NCI-H187 (cell line): Measurements from ENCODE around the gene CAMK1D.
"Not testable (repeated sequence)": the region's sequence is repeated elsewhere in the genome, so short reads cannot be mapped to it uniquely, and the experiment has no call there.

Experiments
- DNase-seq, 2 experiments: peaks; one replicate each; lab custom pipeline; 2025; lab: John Stamatoyannopoulos, UW

CAMK1D gene

DNA sequence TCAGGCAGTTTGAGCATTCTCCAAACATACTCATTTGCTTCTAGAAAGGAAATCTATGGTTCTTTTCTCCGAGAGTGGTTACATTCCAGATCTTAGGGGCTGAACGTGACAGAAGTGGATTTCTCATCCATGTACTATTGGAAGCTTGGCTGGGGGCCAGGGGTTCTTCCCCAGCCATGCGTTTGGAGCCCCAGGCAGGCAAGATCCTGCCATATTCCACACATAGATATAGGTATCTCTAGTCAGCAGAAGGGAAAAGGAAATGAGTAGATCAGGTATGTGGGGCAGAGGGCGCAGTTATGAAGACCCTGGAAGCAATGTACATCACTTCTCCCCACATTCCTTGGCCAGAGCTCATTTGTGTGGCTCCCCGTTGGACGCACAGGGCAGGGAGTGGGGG is 352.3 kb downstream of the CAMK1D start:
- DNase-seq: no peak

DNA sequence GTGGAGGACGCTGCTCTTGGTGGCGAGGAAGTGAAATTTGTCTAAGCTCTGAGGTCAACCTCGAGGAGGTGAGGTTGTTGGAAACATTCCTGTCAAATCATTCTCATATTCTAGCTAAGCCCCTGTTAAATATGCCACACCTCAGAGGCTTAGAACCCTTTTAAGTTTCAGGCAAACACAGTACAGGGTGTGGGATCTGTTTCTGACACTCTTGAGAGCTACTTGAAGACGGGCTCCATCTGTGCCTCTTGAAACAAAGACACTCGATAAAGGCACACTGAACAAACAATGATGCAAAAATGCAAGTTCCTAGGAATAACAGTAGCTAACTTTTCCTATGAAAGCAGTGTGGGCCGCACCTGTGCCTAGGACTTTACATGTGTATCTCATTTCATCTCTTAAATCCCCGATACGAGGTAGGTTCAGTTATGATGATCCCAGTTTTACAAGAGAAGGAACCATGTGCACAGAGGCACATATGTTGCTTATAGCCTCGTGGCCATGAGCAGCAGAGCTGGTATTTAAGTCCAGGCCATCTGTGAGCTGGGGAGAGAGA is 352.9 kb downstream of the CAMK1D start:
- DNase-seq: no peak

DNA sequence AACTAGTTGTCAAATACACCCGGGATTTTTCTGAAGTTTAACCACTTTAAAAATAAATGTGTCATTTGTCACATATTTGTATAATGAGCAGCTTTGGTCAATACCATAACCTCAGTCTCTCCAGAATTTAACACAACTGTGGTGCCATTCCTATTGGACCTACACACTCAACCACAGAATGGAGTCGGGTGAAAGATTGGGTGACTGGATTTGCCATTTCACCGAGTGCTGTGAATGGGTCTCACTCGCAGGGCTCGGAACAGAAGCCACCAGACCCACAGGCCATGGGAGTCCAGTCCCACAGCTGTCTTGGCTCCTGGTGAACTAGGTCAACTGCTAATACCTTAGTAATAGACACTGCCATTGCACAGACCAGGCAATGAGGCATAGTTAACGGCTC is 353.8 kb downstream of the CAMK1D start:
- no peak for DNase-seq

DNA sequence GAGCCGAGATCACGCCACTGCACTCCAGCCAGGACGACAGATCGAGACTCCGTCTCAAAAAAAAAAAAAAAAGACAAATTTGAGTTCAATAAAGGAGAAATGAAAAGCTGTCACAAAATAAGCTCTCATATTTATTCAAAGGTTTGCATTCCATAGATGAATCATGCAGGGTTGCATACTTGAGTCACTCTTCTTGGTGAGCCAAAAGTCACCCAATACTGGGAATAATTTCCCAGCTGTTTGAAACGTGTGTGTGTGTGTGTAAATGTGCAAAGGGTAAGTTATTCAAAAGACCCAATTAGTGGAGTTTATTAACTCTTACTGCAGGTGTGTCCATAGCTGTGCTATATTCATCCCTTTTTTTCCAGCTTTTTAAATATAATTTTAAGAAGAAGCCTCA is 354.5 kb downstream of the CAMK1D start:
- DNase-seq: no peak

DNA sequence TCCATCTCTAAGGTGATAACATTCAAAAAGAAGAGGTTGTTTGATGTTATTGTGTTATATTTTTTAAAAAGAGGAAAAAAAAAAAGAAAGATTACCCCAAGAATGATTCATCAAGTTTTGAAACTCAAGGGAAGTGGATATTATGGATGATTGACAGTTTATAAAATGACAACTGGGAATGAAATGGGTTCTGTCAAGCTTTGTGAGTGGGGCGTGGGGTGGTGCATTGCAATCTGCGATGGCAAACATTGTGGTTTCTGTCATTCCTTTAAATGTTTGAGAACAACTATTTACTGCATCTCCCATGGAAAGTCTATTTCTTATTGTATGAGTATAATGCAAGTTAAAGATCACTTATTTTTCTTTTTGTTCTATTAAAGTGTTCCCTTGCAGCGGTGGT is 355.1 kb downstream of the CAMK1D start:
- no peak for DNase-seq

DNA sequence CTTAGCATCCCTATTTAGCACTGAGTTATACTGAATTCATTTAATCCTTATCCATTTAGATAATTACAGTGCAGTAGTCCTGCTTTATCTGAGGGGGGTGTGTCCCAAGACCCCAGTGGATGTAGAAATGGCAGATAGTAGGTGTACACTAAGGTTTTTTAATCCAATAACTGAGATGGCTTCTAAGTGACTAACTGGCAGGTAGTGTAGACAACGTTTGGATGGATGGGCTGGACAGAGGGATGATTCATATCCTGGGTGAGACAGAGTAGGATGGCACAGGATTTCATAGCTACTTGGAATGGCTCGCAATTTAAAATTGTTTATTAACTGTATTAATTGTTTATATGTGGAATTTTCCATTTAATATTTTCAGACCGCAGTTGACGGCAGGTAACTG is 356.6 kb downstream of the CAMK1D start:
- no peak for DNase-seq

DNA sequence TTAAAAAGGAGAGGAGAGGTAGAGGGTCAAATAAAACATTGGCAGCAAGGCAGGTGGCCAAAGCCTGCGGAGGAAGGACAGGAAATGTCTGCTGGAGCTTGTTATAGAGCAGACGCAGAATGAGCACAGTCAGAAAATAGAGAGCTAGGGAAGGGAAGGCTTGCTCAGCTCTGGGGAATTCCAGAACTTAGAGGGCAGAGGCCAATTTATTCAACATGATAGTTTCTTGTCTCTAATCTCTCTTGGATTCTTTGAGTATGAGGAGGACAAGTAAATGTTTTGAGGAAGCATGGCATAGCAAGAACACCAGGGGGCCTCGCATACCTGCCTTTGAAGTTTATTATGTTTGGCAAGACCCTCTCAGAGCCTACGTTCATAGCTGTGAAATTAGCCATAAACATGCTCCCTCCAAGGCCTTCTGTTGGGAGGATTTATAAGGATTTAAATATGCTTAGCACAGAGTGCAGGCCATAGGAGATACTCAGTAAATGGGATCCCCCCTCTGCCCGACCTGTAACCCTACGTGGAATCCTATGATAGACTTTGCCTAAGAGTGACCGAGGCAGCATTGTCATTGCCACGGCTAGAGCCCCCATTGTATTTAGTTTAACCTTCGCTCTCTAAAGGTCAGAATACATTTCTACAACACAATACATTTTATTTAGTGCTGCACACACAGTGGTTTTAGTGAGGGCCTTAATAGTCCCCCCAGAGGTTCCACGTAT is 358.3 kb downstream of the CAMK1D start:
- DNase-seq: no peak

DNA sequence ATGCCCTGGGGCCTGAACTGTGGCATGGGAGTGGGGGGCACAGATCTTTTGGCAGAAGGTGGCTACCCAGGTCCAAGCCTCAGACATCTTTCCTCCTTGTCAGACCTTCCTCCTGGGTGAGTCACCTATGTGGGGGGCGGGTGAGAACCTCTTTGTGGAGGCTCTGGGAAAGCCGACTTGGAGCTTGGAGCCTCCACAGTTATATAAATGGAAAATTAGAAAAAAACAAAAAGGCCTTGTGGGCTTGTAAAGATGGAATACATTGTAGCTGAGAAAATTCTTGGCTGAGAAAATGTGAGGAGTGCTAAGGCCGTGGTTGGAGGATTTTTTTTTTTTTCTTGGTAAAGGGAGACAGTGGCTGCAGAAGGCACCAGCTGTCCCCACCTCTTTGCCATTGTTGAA is 359.7 kb downstream of the CAMK1D start:
- DNase-seq: no peak

DNA sequence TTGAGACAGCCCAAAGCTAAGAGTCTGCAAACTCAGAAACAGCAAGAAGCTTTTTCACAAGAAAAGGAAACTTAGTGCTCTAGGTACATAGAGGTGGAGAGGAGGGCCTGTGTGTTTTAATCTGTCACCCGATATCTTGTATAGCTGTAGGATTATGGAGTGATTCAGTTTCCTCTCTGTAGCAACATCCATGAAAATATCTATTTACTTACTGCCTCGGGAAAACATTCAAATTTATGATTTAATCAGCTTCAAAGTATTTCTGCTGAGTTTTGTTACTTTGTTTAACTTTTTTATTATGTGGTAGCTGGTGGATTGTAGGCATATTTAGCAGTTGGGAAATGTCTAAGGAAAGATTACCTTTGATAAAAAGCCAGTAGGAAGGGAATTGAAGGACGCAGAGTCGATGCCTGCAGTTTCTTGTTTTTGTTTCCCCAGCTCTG is 360.2 kb downstream of the CAMK1D start:
- no peak for DNase-seq

DNA sequence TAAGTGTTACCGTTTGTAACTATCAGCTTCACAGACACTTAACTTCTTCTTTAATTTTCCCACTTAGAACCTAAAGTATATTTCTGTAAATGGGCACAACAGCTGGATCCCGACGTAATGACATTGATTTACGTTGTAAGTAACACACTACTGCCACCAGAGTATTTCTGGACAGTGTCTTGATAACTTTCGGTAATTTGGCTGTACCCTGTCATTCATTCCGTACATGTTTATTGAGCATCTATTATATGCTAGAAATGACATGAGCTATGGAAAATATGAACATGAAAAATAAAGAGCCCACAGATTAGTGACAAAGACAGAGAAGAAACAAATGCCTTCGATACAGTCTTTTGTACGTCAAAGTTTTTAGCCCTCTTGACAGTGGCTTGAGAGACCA is 360.8 kb downstream of the CAMK1D start:
- DNase-seq: no peak

DNA sequence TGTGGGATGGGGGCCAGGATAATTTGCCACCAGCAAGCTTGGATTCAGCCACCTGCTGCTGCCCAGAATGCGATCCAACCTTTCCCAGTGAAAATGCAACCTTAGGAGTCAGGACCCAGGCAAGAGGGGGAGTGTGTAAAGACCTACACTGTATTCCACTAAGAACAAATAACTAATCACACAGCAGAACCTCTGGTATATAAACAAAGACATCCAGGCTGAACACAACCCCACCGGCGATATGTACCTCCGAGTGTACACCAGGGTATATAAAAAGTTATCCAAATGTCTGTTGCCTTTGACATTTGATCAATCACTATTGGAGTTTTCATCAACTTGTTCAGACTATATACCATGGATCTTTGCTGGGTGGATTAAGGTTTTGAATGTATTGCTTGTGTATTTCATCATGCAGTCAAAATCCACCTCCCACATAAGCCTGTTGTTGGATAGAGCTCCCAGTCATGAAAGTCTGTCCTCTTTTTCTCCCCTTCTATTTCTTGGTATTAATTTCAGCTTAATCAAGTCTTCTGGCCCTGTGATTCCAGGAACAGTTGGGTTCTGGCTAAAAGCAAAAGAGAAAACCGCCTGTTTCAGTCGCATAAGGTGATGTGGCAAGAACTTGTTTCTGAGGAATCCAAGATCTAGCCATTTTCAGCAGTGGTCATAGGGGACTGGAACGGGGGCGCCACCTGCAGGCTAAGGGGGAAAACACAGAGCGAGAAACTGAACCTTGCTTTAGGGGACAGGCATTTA is 361.4 kb downstream of the CAMK1D start:
- DNase-seq: peak; percentile 30 to 55

DNA sequence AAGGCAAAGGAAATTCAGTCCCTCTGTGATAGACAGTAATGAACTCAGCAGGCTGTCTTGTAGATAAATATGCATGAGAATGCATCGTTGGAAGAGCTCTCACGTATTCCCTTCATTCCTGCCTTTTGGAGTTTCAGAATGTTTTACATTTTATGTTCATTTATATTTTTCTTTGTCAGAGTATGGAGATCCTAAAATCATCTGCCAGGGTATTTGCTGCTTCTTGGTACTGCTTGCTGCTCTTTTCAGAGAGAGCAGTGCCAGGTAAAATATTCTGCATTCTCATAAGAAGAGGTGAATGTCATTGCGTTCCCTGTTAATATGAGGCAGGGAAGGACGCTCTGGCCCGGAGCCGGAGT is 362.0 kb downstream of the CAMK1D start:
- DNase-seq: no peak

DNA sequence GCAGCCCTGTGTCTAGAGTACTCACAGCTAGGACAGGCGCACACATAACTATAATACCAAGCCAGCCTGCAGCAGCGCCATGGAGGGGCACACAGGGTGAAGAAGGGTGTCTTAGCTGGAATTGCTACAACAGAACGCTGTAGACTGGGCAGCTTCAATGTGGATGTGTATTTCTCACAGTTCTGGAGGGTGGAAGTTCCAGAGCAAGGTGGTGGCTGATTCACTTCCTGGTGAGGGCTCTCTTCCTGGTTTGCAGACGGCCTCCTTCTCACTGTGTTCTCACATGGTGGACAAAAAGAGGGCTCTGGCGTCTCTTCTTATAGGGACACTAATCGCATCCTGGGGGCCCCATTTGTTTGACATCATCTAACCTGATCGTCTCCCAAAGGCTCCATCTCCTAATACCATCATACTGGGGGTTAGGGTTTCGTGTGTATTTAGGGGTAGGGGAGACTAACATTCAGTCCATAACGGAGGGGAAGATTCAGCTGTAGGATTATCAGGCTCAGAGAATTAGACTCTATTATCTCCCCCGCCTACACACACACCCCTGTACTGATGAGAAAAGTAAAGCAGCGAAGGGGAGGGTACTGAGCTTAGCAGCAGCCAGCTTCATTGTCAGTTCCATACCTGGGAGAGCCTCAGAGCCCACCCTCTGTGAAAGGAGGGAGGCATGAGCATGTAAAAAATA is 363.1 kb downstream of the CAMK1D start:
- DNase-seq: no peak

DNA sequence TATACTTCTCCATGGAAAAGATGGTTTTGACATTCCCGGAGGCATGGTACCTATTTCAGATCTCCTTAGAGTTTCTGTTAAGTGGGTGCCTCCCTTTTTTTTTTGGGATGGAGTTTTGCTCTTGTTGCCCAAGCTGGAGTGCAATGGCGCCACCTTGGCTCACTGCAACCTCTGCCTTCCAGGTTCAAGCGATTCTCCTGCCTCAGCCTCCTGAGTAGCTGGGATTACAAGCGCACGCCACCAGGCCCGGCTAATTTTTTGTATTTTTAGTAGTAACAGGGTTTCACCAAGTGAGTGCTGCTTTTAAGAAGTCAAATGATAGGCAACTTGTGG is 363.6 kb downstream of the CAMK1D start:
- not testable (repeated sequence) for DNase-seq

DNA sequence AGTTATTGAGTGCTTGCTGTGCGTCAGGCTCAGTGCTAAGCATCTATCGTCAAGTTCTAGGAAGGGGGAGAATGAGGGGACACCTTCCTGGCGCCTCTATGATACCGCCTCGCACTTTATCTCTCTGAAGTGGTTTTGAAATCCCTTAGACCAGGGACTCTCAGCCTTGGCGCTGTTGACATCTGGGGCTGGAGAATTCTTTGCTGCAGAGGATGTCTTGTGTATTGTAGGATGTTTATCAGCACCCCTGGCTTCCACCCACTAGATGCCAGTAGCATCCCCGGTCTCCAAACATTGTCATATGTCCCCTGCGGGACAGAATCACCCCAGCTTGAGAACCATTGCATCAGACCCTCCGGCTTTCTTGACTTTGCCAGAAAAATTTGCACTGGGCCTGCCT is 366.7 kb downstream of the CAMK1D start:
- no peak for DNase-seq

DNA sequence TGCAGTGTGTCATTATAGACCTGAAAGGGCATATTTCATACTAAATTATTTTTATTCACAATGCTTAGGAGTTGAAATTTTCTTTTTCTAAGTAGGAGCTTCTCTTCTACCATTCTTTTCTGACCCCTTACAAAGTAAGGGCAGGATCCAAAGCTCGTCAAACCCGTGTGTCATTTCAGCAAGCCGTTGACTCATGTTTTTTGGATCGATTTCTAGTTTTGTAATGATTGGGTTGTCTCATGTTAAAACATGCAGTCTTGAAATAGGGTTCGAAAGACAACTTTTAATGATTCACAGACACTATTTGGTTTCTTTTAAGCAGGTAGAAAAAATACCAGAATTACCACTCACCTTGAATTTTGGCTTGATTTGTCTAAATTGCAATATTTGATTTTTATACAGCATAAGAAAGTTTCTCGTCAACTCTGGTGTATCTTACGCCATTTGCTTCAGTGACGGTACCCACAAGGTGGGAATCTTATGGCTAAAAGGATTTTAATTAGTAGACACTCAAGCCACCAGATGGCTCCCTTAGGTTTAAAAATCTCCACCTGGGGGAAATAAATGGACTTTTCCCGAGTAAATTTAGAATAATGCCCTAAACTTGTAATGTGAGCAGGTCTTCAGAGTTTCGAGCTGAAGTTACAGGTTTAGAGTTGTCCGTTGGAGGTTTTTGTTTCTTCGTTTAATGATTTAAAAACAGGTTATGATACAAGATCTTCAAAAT is 368.8 kb downstream of the CAMK1D start:
- no peak for DNase-seq

DNA sequence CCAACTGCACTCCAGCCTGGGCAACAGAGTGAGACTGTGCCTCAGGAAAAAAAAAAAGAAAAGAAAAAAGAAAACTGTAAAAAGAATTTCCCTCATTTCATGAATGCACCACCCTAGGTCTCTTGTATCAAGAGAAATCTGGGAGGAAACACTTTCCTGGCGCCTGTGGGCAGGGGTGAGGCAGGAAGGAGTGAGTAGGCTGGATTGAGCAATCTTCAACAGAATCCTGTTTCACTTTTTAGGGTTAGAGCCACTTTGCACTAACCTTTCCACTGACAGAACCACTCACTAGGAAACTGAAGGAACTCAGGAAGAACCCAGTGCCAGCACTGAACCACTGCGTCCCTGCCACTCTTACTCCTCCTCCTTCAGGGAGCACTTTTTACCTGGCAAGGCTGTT is 370.0 kb downstream of the CAMK1D start:
- DNase-seq: no peak

DNA sequence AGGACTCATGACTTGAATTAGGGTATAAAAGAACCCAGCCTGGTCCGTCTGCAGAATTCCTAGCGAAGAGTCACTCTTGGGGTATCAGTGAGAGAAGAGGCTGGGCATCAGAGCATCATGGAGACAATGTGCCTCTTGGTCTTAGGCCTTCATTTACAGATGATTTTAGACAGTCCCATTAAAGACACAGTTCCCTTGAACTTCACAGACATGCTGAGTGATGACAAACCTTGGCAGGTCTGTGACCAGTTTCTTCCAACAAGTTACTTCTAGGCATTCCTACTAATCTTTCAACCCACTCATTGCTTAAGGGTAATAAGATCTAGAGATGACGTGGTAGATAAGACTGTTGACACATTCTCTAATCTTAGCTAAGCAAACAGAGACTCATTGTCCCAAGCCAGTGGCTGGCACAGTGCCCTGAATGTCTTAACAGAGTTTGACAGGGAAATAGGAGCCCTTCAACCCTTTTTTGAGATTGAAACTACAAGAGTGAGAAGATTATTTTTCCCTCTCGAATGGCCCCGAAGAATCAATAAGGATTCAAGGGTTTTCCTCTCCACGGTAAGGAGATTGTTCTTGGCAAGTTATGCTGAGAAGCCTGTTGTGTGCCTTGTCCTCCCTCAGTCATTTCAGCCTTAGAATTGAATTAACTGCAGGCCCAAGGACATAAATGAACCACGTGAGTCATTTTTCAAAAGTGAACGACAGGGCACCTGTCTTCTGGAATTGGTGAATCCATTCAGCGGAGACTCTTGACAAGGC is 371.1 kb downstream of the CAMK1D start:
- DNase-seq: peak in 1 of 2 experiments; percentile 29

DNA sequence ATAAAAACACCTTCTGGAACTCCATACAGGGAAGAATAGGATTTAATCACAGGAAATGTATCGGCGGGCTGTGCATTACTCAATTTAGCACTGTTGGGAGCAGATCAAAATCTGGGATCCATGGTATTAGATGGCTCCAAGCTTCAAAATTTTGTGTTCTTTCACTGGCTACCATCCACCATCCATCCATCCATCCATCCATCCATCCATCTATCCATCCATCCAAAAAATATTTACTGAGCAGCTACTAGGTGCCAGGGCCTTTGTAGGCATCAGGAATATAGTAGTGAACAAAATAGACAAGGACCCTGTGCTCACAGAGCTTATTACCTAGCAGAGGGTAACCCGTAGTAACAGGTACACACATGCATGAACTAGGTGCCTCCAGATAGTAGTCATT is 372.0 kb downstream of the CAMK1D start:
- no peak for DNase-seq

DNA sequence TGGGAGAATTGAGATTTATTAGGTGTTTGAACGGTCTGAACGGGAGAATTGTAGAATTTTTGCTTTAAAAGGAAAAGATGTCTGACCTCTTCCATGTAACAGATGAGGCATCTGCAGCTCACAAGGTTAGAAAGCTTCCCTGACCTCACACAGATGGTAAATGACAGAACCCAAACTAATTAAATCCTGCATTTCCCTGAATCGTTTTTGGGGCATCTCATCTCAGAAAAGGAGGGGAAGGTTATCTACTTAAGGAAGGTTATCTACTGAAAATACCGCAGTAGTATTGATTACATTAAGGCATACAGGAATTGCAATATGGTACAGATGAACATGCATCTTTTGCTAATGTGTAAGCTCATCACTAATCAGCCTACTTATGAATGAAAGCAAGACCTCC is 373.9 kb downstream of the CAMK1D start:
- DNase-seq: no peak

DNA sequence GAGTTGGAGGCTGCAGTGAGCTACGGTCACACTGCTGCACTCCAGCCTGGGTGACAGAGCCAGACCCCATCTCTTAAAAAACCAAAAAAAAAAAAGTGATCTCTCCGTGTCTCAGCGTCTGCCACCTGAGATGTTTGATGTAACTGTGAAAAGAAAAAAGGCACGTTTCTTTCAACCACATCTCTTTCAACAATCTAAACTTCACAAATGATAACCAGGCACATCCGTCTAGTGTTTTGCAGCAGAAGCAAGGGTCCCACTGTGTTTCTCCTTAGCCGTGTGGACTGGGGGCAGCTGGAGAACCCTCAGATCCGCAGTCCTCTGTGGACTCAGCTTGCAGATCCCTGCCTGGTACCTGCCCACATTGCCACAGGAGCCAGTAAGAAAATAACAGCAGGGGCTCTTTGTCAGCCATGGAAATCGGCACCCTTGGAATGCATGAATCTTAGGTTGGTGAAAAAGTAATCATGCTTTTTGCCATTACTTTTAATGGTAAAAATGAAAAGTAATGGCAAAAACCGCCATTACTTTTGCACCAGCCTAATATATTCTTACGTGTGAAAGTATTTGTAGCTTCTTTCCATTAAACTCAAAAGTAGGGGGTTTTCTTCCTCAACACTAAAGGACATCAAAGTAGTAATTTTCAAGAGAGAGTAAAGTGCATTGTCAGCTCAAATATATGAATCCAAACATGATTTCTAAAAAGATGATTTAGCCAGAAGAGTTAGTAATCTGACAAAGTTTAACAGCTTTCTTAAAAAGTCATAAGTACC is 375.6 kb downstream of the CAMK1D start:
- DNase-seq: no peak
